Measurements from ENCODE around the gene KCTD11.

The KCTD11 gene

GRCh38 chr17:7351665-7352502, at the start of gene KCTD11:
KCTD11 (plus strand) TSS chr17:7352162.
- Histone ChIP-seq H3K36me3 (no peaks in the 10 kb centered on the region), H3K27ac (peak within 1 kb of the TSS; percentile 73), H3K4me3 (ENCODE audit: low read depth, low read length) (peak within 1 kb of the TSS; percentile 48), H3K9me3 (ENCODE audit: severe bottlenecking) (no peaks in the 10 kb centered on the region), H3K27me3 (ENCODE audit: insufficient read depth, low read depth, severe bottlenecking) (no peaks in the 10 kb centered on the region)
- TF ChIP-seq, protein P1, sequence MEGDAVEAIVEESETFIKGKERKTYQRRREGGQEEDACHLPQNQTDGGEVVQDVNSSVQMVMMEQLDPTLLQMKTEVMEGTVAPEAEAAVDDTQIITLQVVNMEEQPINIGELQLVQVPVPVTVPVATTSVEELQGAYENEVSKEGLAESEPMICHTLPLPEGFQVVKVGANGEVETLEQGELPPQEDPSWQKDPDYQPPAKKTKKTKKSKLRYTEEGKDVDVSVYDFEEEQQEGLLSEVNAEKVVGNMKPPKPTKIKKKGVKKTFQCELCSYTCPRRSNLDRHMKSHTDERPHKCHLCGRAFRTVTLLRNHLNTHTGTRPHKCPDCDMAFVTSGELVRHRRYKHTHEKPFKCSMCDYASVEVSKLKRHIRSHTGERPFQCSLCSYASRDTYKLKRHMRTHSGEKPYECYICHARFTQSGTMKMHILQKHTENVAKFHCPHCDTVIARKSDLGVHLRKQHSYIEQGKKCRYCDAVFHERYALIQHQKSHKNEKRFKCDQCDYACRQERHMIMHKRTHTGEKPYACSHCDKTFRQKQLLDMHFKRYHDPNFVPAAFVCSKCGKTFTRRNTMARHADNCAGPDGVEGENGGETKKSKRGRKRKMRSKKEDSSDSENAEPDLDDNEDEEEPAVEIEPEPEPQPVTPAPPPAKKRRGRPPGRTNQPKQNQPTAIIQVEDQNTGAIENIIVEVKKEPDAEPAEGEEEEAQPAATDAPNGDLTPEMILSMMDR (IDR thresholded peaks at IDR 0.05; ENCODE audit: low read depth, low read length): peak; percentile 78
- peak; percentile 86 for DNase-seq

DNA sequence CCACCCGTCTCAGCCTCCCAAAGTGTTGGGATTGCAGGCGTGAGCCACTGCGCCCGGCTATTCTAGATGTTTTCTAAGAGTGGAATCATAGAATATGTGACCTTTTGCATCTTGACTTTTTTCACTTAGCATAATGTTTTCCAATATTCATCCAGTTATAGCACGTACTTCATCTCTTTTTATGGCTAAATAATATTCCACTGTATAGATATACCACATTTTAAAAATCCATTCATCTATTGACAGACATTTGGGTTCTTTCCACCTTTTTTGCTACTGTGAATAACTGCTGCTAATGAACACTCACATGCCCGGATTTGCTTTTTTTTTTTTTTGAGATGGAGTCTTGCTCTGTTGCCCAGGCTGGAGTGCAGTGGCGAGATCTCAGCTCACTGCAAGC, 47.8 kb upstream of the KCTD11 start:
- no peak overlapping the region for H3K4me3 ChIP-seq (ENCODE audit: low read depth, low read length)
- H3K36me3 ChIP-seq: peaks cover 7% of the 10 kb centered on the region
- no peak for DNase-seq
- peaks cover 3% of the 10 kb centered on the region for H3K9me3 ChIP-seq (ENCODE audit: severe bottlenecking)
- TF ChIP-seq, protein P1 (IDR thresholded peaks at IDR 0.05; ENCODE audit: low read depth, low read length): no peak
- no peaks in the 10 kb centered on the region for H3K27me3 ChIP-seq (ENCODE audit: insufficient read depth, low read depth, severe bottlenecking)
- H3K27ac ChIP-seq: no peak overlapping the region

- H3K27ac ChIP-seq: peak within 1 kb of the TSS; percentile 96
- H3K9me3 ChIP-seq (ENCODE audit: severe bottlenecking): peaks cover 3% of the 10 kb centered on the region
- TF ChIP-seq, protein P1 (IDR thresholded peaks at IDR 0.05; ENCODE audit: low read depth, low read length): no peak
- peaks cover 33% of the 10 kb centered on the region for H3K36me3 ChIP-seq
- DNase-seq: peak; percentile 100
- H3K4me3 ChIP-seq (ENCODE audit: low read depth, low read length): peak within 1 kb of the TSS; percentile 60
- H3K27me3 ChIP-seq (ENCODE audit: insufficient read depth, low read depth, severe bottlenecking): no peaks in the 10 kb centered on the region
Observed at GRCh38 chr17:7306911-7307685, 44.9 kb upstream of the KCTD11 start, which contains the start of gene EIF5A. EIF5A (plus strand) TSS chr17:7307628; CDS start chr17:7309636, 2,008 bp downstream.

GRCh38 chr17:7307686-7308624, 44.0 kb upstream of the KCTD11 start:
- DNase-seq: peak; percentile 30
- H3K27ac ChIP-seq: peak overlapping the region; percentile 96
- TF ChIP-seq, protein P1 (IDR thresholded peaks at IDR 0.05; ENCODE audit: low read depth, low read length): no peak
- H3K9me3 ChIP-seq (ENCODE audit: severe bottlenecking): peaks cover 3% of the 10 kb centered on the region
- no peaks in the 10 kb centered on the region for H3K27me3 ChIP-seq (ENCODE audit: insufficient read depth, low read depth, severe bottlenecking)
- H3K36me3 ChIP-seq: peaks cover 42% of the 10 kb centered on the region
- peak overlapping the region; percentile 57 for H3K4me3 ChIP-seq (ENCODE audit: low read depth, low read length)

Data from WERI-Rb-1 (cell line).